H1 (cell line): Measurements from ENCODE around the gene ABHD15. TPM values are rescaled to one million over a fixed set of nuclear protein-coding genes. Genes with fewer than 3 reads are reported as not detected.

Experiments
- CTCF ChIA-PET: fragments of 300-600 bp; sonication (Branson Sonifier 250); formaldehyde crosslinking; loops from one replicate; lab custom pipeline; 2021; ENCODE audit not compliant: partially characterized antibody; lab: Charles Lee
- POLR2A ChIA-PET: fragments of 300-600 bp; sonication (Branson Sonifier 250); formaldehyde crosslinking; loops from one replicate; lab custom pipeline; 2021; ENCODE audit warnings: inconsistent platforms; ENCODE audit not compliant: partially characterized antibody; lab: Charles Lee
- DNase-seq, 2 experiments: peaks; one replicate each; pipeline versions ENCODE4 v3.0.0 to v3.0.0-alpha.2; 2010 to 2022; ENCODE audit warnings: low spot score in 2 of 2, low read depth in 1 of 2, mixed read lengths in 1 of 2
- FAIRE-seq: peaks from 2 replicates; lab custom pipeline; 2011; peaks lifted over from hg19 to GRCh38; lab: Jason Lieb, UNC
- H2AFZ ChIP-seq: 2 replicates; pipeline ENCODE4 v1.8.1; 2012; ENCODE audit warnings: low read length, inconsistent platforms
- H2AK5ac ChIP-seq: 2 replicates; pipeline ENCODE4 v1.6.1; 2013; ENCODE audit warnings: low read depth, low read length
- H2BK120ac ChIP-seq: replicated peaks from 2 replicates; pipeline ENCODE3; 2013; ENCODE audit warnings: low read depth, low read length, inconsistent platforms
- H2BK12ac ChIP-seq: 2 replicates; pipeline ENCODE4 v1.6.1; 2013; ENCODE audit warnings: low read depth, low read length
- H2BK15ac ChIP-seq: 2 replicates; pipeline ENCODE4 v1.6.1; 2013; ENCODE audit warnings: low read length
- H2BK20ac ChIP-seq: 2 replicates; pipeline ENCODE4 v1.6.1; 2013; ENCODE audit warnings: low read length
- H2BK5ac ChIP-seq: 2 replicates; pipeline ENCODE4 v1.6.1; 2013; ENCODE audit warnings: low read depth, low read length
- H3K14ac ChIP-seq: 2 replicates; pipeline ENCODE4 v1.6.1; 2013; ENCODE audit warnings: inconsistent platforms; ENCODE audit not compliant: insufficient read length
- H3K18ac ChIP-seq: 2 replicates; pipeline ENCODE4 v1.6.1; 2013; ENCODE audit warnings: low read length; ENCODE audit errors: extremely low read depth
- H3K23ac ChIP-seq: 2 replicates; pipeline ENCODE4 v1.6.1; 2013; ENCODE audit warnings: inconsistent platforms; ENCODE audit not compliant: insufficient read length
- H3K23me2 ChIP-seq: 2 replicates; pipeline ENCODE4 v1.6.1; 2013; ENCODE audit warnings: low read depth, low read length
- H3K27ac ChIP-seq: 2 replicates; pipeline ENCODE4 v1.6.1; 2011; ENCODE audit warnings: low read depth, low read length, inconsistent platforms
- H3K27me3 ChIP-seq, 4 experiments: replicated peaks in 1 of 4; 1 replicate in 1 of 4; 2 replicates in 3 of 4; pipeline versions ENCODE4 v1.6.1 to v1.8.1; 2011 to 2013; ENCODE audit warnings: low read length in 3 of 4, mild to moderate bottlenecking in 3 of 4, inconsistent platforms in 2 of 4, mixed read lengths in 2 of 4, moderate library complexity in 1 of 4; ENCODE audit not compliant: control insufficient read depth in 3 of 4, insufficient read depth in 3 of 4; ENCODE audit errors: extremely low read depth in 1 of 4
- H3K36me3 ChIP-seq, 4 experiments: 2 replicates each; pipeline versions ENCODE4 v1.6.1 to v1.8.1; 2011 to 2013; ENCODE audit warnings: mild to moderate bottlenecking in 4 of 4, low read length in 3 of 4, moderate library complexity in 2 of 4, control low read depth in 1 of 4, inconsistent platforms in 1 of 4; ENCODE audit not compliant: insufficient read depth in 4 of 4, control insufficient read depth in 2 of 4
- H3K4ac ChIP-seq: replicated peaks from 2 replicates; pipeline ENCODE3; 2013; ENCODE audit warnings: low read length, low read depth, mixed read lengths, inconsistent platforms; ENCODE audit not compliant: insufficient read length
- H3K4me1 ChIP-seq, 4 experiments: replicated peaks in 1 of 4; 1 replicate in 1 of 4; 2 replicates in 3 of 4; pipeline versions ENCODE4 v1.6.1 to v1.8.1; 2011 to 2013; ENCODE audit warnings: low read length in 3 of 4, inconsistent platforms in 2 of 4, mixed read lengths in 1 of 4; ENCODE audit not compliant: insufficient read depth in 4 of 4, control insufficient read depth in 3 of 4
- H3K4me2 ChIP-seq, 2 experiments: 2 replicates each; pipeline versions ENCODE4 v1.6.1 to v1.8.1; 2011 to 2013; ENCODE audit warnings: low read depth in 2 of 2, low read length in 2 of 2, control low read depth in 1 of 2, inconsistent platforms in 1 of 2, mild to moderate bottlenecking in 1 of 2; ENCODE audit not compliant: insufficient read depth in 1 of 2
- H3K4me3 ChIP-seq, 4 experiments: fragments of 200-600, 300-600 bp in 1 of 4; sonication (generic), shearing (Covaris generic), sonication (Bioruptor Twin) in 1 of 4; 2 replicates each; pipeline versions ENCODE4 v1.5.1 to v1.8.1; 2011 to 2016; ENCODE audit warnings: low read length in 4 of 4, low read depth in 3 of 4, control low read depth in 2 of 4, inconsistent platforms in 2 of 4, mild to moderate bottlenecking in 2 of 4, mixed read lengths in 1 of 4, moderate library complexity in 1 of 4; ENCODE audit not compliant: insufficient read depth in 2 of 4; ENCODE audit errors: extremely low read depth in 1 of 4
- H3K56ac ChIP-seq: replicated peaks from 2 replicates; pipeline ENCODE3; 2013; ENCODE audit warnings: low read depth, mild to moderate bottlenecking, mixed read lengths, low read length, inconsistent platforms; ENCODE audit not compliant: insufficient read length
- H3K79me1 ChIP-seq: 2 replicates; pipeline ENCODE4 v1.6.1; 2013; ENCODE audit warnings: low read depth, low read length, control low read depth
- H3K79me2 ChIP-seq, 2 experiments: 2 replicates each; pipeline versions ENCODE4 v1.6.1 to v1.8.1; 2012 to 2013; ENCODE audit warnings: low read length in 2 of 2, mild to moderate bottlenecking in 2 of 2, inconsistent platforms in 1 of 2; ENCODE audit not compliant: insufficient read depth in 2 of 2, control insufficient read depth in 1 of 2
- H3K9ac ChIP-seq, 4 experiments: replicated peaks in 1 of 4; 1 replicate in 1 of 4; 2 replicates in 3 of 4; pipeline versions ENCODE4 v1.6.1 to v1.8.1; 2011 to 2013; ENCODE audit warnings: low read depth in 3 of 4, low read length in 3 of 4, control low read depth in 2 of 4, mild to moderate bottlenecking in 2 of 4, moderate library complexity in 2 of 4, inconsistent platforms in 1 of 4; ENCODE audit errors: extremely low read depth in 1 of 4
- H3K9me3 ChIP-seq, 2 experiments: 2 replicates each; pipeline versions ENCODE4 v1.6.1 to v1.8.1; 2012 to 2013; ENCODE audit warnings: mild to moderate bottlenecking in 2 of 2, moderate library complexity in 2 of 2, control low read depth in 1 of 2, inconsistent platforms in 1 of 2, low read depth in 1 of 2, low read length in 1 of 2, mixed read lengths in 1 of 2; ENCODE audit not compliant: insufficient read depth in 2 of 2
- H4K20me1 ChIP-seq, 2 experiments: replicated peaks in 1 of 2; 2 replicates each; pipeline versions ENCODE3 to v1.8.1; 2011 to 2013; ENCODE audit warnings: inconsistent platforms in 2 of 2, low read length in 2 of 2, mild to moderate bottlenecking in 1 of 2; ENCODE audit not compliant: insufficient read depth in 2 of 2, control insufficient read depth in 1 of 2
- H4K5ac ChIP-seq: 2 replicates; pipeline ENCODE4 v1.6.1; 2013; ENCODE audit warnings: low read length, low read depth, mixed read lengths, inconsistent platforms; ENCODE audit not compliant: insufficient read length
- H4K8ac ChIP-seq: 2 replicates; pipeline ENCODE4 v1.8.0; 2013; ENCODE audit warnings: mild to moderate bottlenecking, moderate library complexity, low read length, inconsistent platforms; ENCODE audit not compliant: insufficient read depth; ENCODE audit errors: extremely low read depth
- H4K91ac ChIP-seq: replicated peaks from 2 replicates; pipeline ENCODE3; 2013; ENCODE audit warnings: low read length, mixed read lengths, inconsistent platforms; ENCODE audit not compliant: insufficient read length
- ATF2 ChIP-seq: IDR thresholded peaks from 2 replicates; pipeline ENCODE4 v1.6.1; 2012; ENCODE audit warnings: low read length, inconsistent platforms
- CBX5 ChIP-seq: fragments of 300-800, 300-1000 bp; sonication (generic); IDR thresholded peaks from 2 replicates; pipeline ENCODE4 v1.7.1; 2016; ENCODE audit warnings: antibody characterized with exemption, low read length, low read depth
- CBX8 ChIP-seq: fragments of 300-800, 300-1000 bp; sonication (generic); IDR thresholded peaks from 2 replicates; pipeline ENCODE4 v1.7.1; 2016; ENCODE audit warnings: low read depth, low read length, borderline replicate concordance
- CTBP2 ChIP-seq: IDR thresholded peaks from 2 replicates; pipeline ENCODE4 v1.7.0; 2011; ENCODE audit warnings: borderline replicate concordance, mild to moderate bottlenecking, moderate library complexity, mixed read lengths, low read length; ENCODE audit not compliant: insufficient read depth, insufficient read length
- GABPA ChIP-seq: IDR thresholded peaks from 2 replicates; pipeline ENCODE4 v1.6.1; 2011; ENCODE audit warnings: mild to moderate bottlenecking, low read length, moderate library complexity, borderline replicate concordance; ENCODE audit not compliant: insufficient read depth
- KDM1A ChIP-seq: fragments of 200-600, 300-600 bp; sonication (generic); IDR thresholded peaks from 2 replicates; pipeline ENCODE4 v1.7.1; 2016; ENCODE audit warnings: mild to moderate bottlenecking, low read length, borderline replicate concordance
- PHF8 ChIP-seq: fragments of 200-600 bp; sonication (generic); conservative IDR thresholded peaks from 2 replicates; pipeline ENCODE4 v1.7.1; 2012; ENCODE audit warnings: low read depth, mild to moderate bottlenecking, inconsistent platforms, low read length, moderate library complexity
- SP4 ChIP-seq: IDR thresholded peaks from 2 replicates; pipeline ENCODE4 v1.6.1; 2012; ENCODE audit warnings: low read length, inconsistent platforms
- WGBS, 2 experiments: shearing (Covaris generic) in 1 of 2; methylation state at CpG; one replicate each; pipeline versions ENCODE4 v1.1.6 to v1.1.7; 2013 to 2015; ENCODE audit warnings: low lambda C conversion rate in 2 of 2, mixed read lengths in 2 of 2, inconsistent platforms in 1 of 2, low coverage in 1 of 2, missing lambda C conversion rate in 1 of 2; ENCODE audit not compliant: insufficient replicate concordance in 2 of 2, insufficient coverage in 1 of 2, insufficient read length in 1 of 2; ENCODE audit errors: extremely low coverage in 1 of 2, missing lambda C conversion rate in 1 of 2; 5-methylcytosine and 5-hydroxymethylcytosine counted together
- polyA plus RNA-seq, 7 experiments: library from polyadenylated mRNA; depleted of rRNA in 3 of 7; stranded (reverse) in 5 of 7; unstranded in 2 of 7; fragments of >200 nt in 5 of 7; fragments of 200-250 nt in 2 of 7; gene quantifications; 1 replicate in 5 of 7; 2 replicates in 1 of 7; 4 replicates in 1 of 7; pipeline versions ENCODE4 v1.2.1 to v1.2.3, GENCODE V29; 2011 to 2013; ENCODE audit warnings: missing spikeins in 2 of 7, mixed read lengths in 2 of 7
- total RNA-seq: library from RNA; stranded (reverse); fragmentation: NEBNext Ultra II Directional; extraction: Animal tissue kit (Norgen Biotek cat#: 25700); gene quantifications from 2 replicates; pipeline ENCODE4 v1.2.1, GENCODE V29; 2021

Gene ABHD15
- total and polyA plus RNA-seq, 2 of the 8 experiments (the other 6 are each of a cell fraction or from before 2014, with no cell fraction given): 0.88 to 1.7 TPM

- H2BK20ac ChIP-seq: no peak overlapping the region
- no peak overlapping the region for H2BK120ac ChIP-seq
- no peak overlapping the region; the same call in 1 of the 2 replicates for H2AK5ac ChIP-seq
- H3K14ac ChIP-seq: no peak overlapping the region
- peak overlapping the region; percentile 78 for H2AFZ ChIP-seq
- no peak overlapping the region for H3K23ac ChIP-seq
- no peak overlapping the region for H3K56ac ChIP-seq
- H4K5ac ChIP-seq: no peak overlapping the region
- peaks cover 0 to under 1% (median under 1%) of the 10 kb centered on the region in 4 experiments; a peak in 4 of 8 replicates for H3K36me3 ChIP-seq
- POLR2A ChIA-PET: interaction anchor here (0.6 to 2.0 kb wide), 8 partner anchors 9 to 275 kb away, joined by 3 to 7 read pairs (median 4); partner anchors contain the start of genes ANKRD13B and NUFIP2
- CTCF ChIA-PET: interaction anchor here (0.6 to 15.3 kb wide), 11 partner anchors 10 to 524 kb away, joined by 3 to 167 read pairs (median 4); partner anchors contain the start of genes ANKRD13B and CORO6
- peak overlapping the region; percentile 66; the same call in 1 of the 2 replicates for H2BK5ac ChIP-seq
- H3K9ac ChIP-seq: peak overlapping the region in 2 of 4 experiments; percentile 42 to 44; a peak in 4 of 7 replicates
- no peak overlapping the region for H2BK12ac ChIP-seq
- H3K27me3 ChIP-seq: peaks cover 11 to 44% (median 34%) of the 10 kb centered on the region in 4 experiments
- peak overlapping the region; percentile 90; the same call in 1 of the 2 replicates for H3K18ac ChIP-seq
- no peaks in the 10 kb centered on the region for H3K9me3 ChIP-seq
- 0 out of 2 replicates have a peak overlapping the region, but pooled peaks have one; percentile 81 for H2BK15ac ChIP-seq
- peaks cover 1 to 2% of the 10 kb centered on the region in 2 experiments for H4K20me1 ChIP-seq
- no peak for FAIRE-seq
- H3K27ac ChIP-seq: no peak overlapping the region
- peak overlapping the region; percentile 84 to 88 for H3K4me2 ChIP-seq
- peak overlapping the region; percentile 66 to 76 (median 72) for H3K4me3 ChIP-seq
- no peaks in the 10 kb centered on the region for H3K79me2 ChIP-seq
- peaks cover 27% of the 10 kb centered on the region for H3K23me2 ChIP-seq
- H4K8ac ChIP-seq: no peak overlapping the region
- H3K79me1 ChIP-seq: no peaks in the 10 kb centered on the region
- peaks cover 6 to 15% (median 11%) of the 10 kb centered on the region in 4 experiments; a peak in 6 of 7 replicates for H3K4me1 ChIP-seq
- DNase-seq: no peak
- H3K4ac ChIP-seq: peak overlapping the region; percentile 55
- 75% methylated on average over 14 of the region's 14 CpGs; no CpG with 5 or more reads in 1 of the 2 experiments for WGBS, 2 experiments
- H4K91ac ChIP-seq: no peak overlapping the region
- no peak for TF ChIP-seq CTBP2
- TF ChIP-seq CBX5: no peak
- TF ChIP-seq CBX8: no peak
- TF ChIP-seq SP4: no peak
- TF ChIP-seq KDM1A: no peak
- TF ChIP-seq GABPA: no peak
- TF ChIP-seq ATF2: no peak
- no peak for TF ChIP-seq PHF8
These were observed 2.6 kb upstream of the ABHD15 start for GRCh38 chr17:29569245-29569950.
